H9 (cell line): ENCODE measurements around the gene TTC23L. TPM values are rescaled to one million over a fixed set of nuclear protein-coding genes. Genes with fewer than 3 reads are reported as not detected.

ENCODE experiments used
- DNase-seq: peaks from one replicate; pipeline ENCODE4 v3.0.0-alpha.2; 2017
- H2AFZ ChIP-seq: one replicate; pipeline ENCODE4 v1.6.1; 2013; ENCODE audit warnings: mild to moderate bottlenecking, low read length, control low read depth, moderate library complexity
- H2AK5ac ChIP-seq: 2 replicates; pipeline ENCODE4 v1.6.1; 2013; ENCODE audit warnings: low read length, control low read depth, mixed read lengths; ENCODE audit not compliant: insufficient read length
- H2BK120ac ChIP-seq: one replicate; pipeline ENCODE4 v1.6.1; 2013; ENCODE audit warnings: low read depth, mild to moderate bottlenecking, low read length, control low read depth, inconsistent platforms; ENCODE audit not compliant: poor library complexity, severe bottlenecking
- H2BK12ac ChIP-seq: 2 replicates; pipeline ENCODE4 v1.6.1; 2013; ENCODE audit warnings: low read length, control low read depth, mixed read lengths, low read depth; ENCODE audit not compliant: insufficient read length
- H2BK15ac ChIP-seq: 2 replicates; pipeline ENCODE4 v1.6.1; 2013; ENCODE audit warnings: low read depth, low read length, control low read depth
- H2BK20ac ChIP-seq: one replicate; pipeline ENCODE4 v1.6.1; 2013; ENCODE audit warnings: low read depth, mild to moderate bottlenecking, low read length, control low read depth, inconsistent platforms; ENCODE audit not compliant: poor library complexity, severe bottlenecking
- H2BK5ac ChIP-seq: 2 replicates; pipeline ENCODE4 v1.6.1; 2013; ENCODE audit warnings: low read length, control low read depth, mixed read lengths; ENCODE audit not compliant: insufficient read length
- H3K14ac ChIP-seq: 2 replicates; pipeline ENCODE4 v1.6.1; 2013; ENCODE audit warnings: low read length, control low read depth; ENCODE audit not compliant: insufficient read depth
- H3K18ac ChIP-seq: 2 replicates; pipeline ENCODE4 v1.6.1; 2013; ENCODE audit warnings: low read depth, mild to moderate bottlenecking, mixed read lengths, low read length, control low read depth; ENCODE audit not compliant: insufficient read length
- H3K23ac ChIP-seq: 2 replicates; pipeline ENCODE4 v1.6.1; 2013; ENCODE audit warnings: low read length, control low read depth, mixed read lengths, low read depth; ENCODE audit not compliant: insufficient read length
- H3K23me2 ChIP-seq: 2 replicates; pipeline ENCODE4 v1.6.1; 2013; ENCODE audit warnings: low read depth, mild to moderate bottlenecking, mixed read lengths, low read length, control low read depth; ENCODE audit not compliant: insufficient read length, poor library complexity, severe bottlenecking
- H3K27ac ChIP-seq: 2 replicates; pipeline ENCODE4 v1.5.1; 2013; ENCODE audit warnings: low read length, control low read depth, mixed read lengths, low read depth; ENCODE audit not compliant: insufficient read length
- H3K27me3 ChIP-seq: 2 replicates; pipeline ENCODE4 v1.6.1; 2013; ENCODE audit warnings: low read length, control low read depth, inconsistent platforms; ENCODE audit not compliant: insufficient read depth
- H3K4ac ChIP-seq: 2 replicates; pipeline ENCODE4 v1.6.1; 2013; ENCODE audit warnings: low read depth, mild to moderate bottlenecking, control low read depth, inconsistent platforms, low read length, moderate library complexity
- H3K4me1 ChIP-seq: 2 replicates; pipeline ENCODE4 v1.6.1; 2013; ENCODE audit warnings: low read length, control low read depth, inconsistent platforms; ENCODE audit not compliant: insufficient read depth
- H3K4me2 ChIP-seq: 2 replicates; pipeline ENCODE4 v1.6.1; 2013; ENCODE audit warnings: low read length, control low read depth, mixed read lengths; ENCODE audit not compliant: insufficient read length, insufficient read depth
- H3K56ac ChIP-seq: 2 replicates; pipeline ENCODE4 v1.6.1; 2013; ENCODE audit warnings: low read depth, mild to moderate bottlenecking, mixed read lengths, low read length, control low read depth; ENCODE audit not compliant: insufficient read length
- H3K79me1 ChIP-seq: 2 replicates; pipeline ENCODE4 v1.6.1; 2013; ENCODE audit warnings: low read depth, mild to moderate bottlenecking, moderate library complexity, low read length, control low read depth, inconsistent platforms; ENCODE audit not compliant: insufficient read depth, poor library complexity, severe bottlenecking
- H3K79me2 ChIP-seq: 2 replicates; pipeline ENCODE4 v1.6.1; 2013; ENCODE audit warnings: low read length, control low read depth, inconsistent platforms; ENCODE audit not compliant: insufficient read depth
- H3K9ac ChIP-seq: 2 replicates; pipeline ENCODE4 v1.6.1; 2013; ENCODE audit warnings: low read length, control low read depth, mixed read lengths; ENCODE audit not compliant: insufficient read length; ENCODE audit errors: extremely low read depth
- H3K9me3 ChIP-seq: one replicate; pipeline ENCODE4 v1.6.1; 2013; ENCODE audit warnings: low read depth, low read length, inconsistent platforms; ENCODE audit not compliant: control insufficient read depth
- H3T11ph ChIP-seq: one replicate; pipeline ENCODE4 v1.6.1; 2013; ENCODE audit warnings: mild to moderate bottlenecking, low read length, control low read depth, inconsistent platforms
- H4K20me1 ChIP-seq: one replicate; pipeline ENCODE4 v1.6.1; 2013; ENCODE audit not compliant: control insufficient read depth, insufficient read length, insufficient read depth
- H4K5ac ChIP-seq: 2 replicates; pipeline ENCODE4 v1.6.1; 2013; ENCODE audit warnings: low read depth, mild to moderate bottlenecking, mixed read lengths, low read length, control low read depth; ENCODE audit not compliant: insufficient read length
- H4K8ac ChIP-seq: replicated peaks from 2 replicates; pipeline ENCODE4 v1.6.1; 2013; ENCODE audit warnings: low read length, control low read depth, mixed read lengths, low read depth; ENCODE audit not compliant: insufficient read length
- H4K91ac ChIP-seq: 2 replicates; pipeline ENCODE4 v1.6.1; 2013; ENCODE audit warnings: low read depth, mild to moderate bottlenecking, moderate library complexity, mixed read lengths, low read length, control low read depth; ENCODE audit not compliant: insufficient read length
- H3K27ac Mint-ChIP-seq, 3 experiments: 2 replicates in 2 of 3; 3 replicates in 1 of 3; pipeline ENCODE4 v1.8.0; 2020 to 2021; ENCODE audit warnings: mixed read lengths in 3 of 3, mild to moderate bottlenecking in 1 of 3, moderate library complexity in 1 of 3
- H3K27me3 Mint-ChIP-seq: 2 replicates; pipeline ENCODE4 v1.8.0; 2021; ENCODE audit warnings: low read depth, mild to moderate bottlenecking, moderate library complexity, mixed read lengths
- H3K36me3 Mint-ChIP-seq, 3 experiments: 2 replicates in 2 of 3; 3 replicates in 1 of 3; pipeline ENCODE4 v1.8.0; 2020 to 2021; ENCODE audit warnings: low read depth in 3 of 3, mixed read lengths in 3 of 3; ENCODE audit not compliant: insufficient read depth in 1 of 3
- H3K4me1 Mint-ChIP-seq, 2 experiments: 2 replicates each; pipeline ENCODE4 v1.8.0; 2020; ENCODE audit warnings: mixed read lengths in 2 of 2
- H3K4me3 Mint-ChIP-seq, 2 experiments: 2 replicates in 1 of 2; 3 replicates in 1 of 2; pipeline ENCODE4 v1.8.0; 2020 to 2021; ENCODE audit warnings: mild to moderate bottlenecking in 2 of 2, mixed read lengths in 2 of 2, moderate library complexity in 1 of 2
- H3K9me3 Mint-ChIP-seq, 2 experiments: 2 replicates in 1 of 2; 3 replicates in 1 of 2; pipeline ENCODE4 v1.8.0; 2020; ENCODE audit warnings: mild to moderate bottlenecking in 2 of 2, mixed read lengths in 2 of 2, moderate library complexity in 1 of 2
- CTCF ChIP-seq: fragments of 200-600 bp; sonication (generic); conservative IDR thresholded peaks from 3 replicates; pipeline ENCODE4 v1.8.0; 2021; ENCODE audit warnings: antibody characterized with exemption, mild to moderate bottlenecking
- WGBS: extraction: QIAGEN DNeasy Blood & Tissue Kit; methylation state at CpG from one replicate; pipeline ENCODE4 v1.1.7; 2013; ENCODE audit warnings: missing lambda C conversion rate, low lambda C conversion rate, mixed read lengths; ENCODE audit not compliant: insufficient read length; ENCODE audit errors: extremely low coverage; 5-methylcytosine and 5-hydroxymethylcytosine counted together
- total RNA-seq: library from RNA; stranded (reverse); gene quantifications from 2 replicates; pipeline ENCODE4 v1.2.1, GENCODE V29; 2021

Gene TTC23L
- total RNA-seq, 1 experiment from 2014 or later: 0.96 TPM

- Histone ChIP-seq H3K4me1 (no peaks in the 10 kb centered on the region), H3K4me2 (no peak overlapping the region), H2BK5ac (no peak overlapping the region), H2BK15ac (no peak overlapping the region), H4K5ac (no peak overlapping the region), H3K27ac (no peak overlapping the region), H3K9ac (no peak overlapping the region), H3K79me1 (no peaks in the 10 kb centered on the region), H4K8ac (no peak overlapping the region), H3K79me2 (no peaks in the 10 kb centered on the region), H2AK5ac (no peak overlapping the region), H2AFZ (no peak overlapping the region), H3K18ac (no peak overlapping the region), H3T11ph (no peak overlapping the region), H3K23me2 (no peaks in the 10 kb centered on the region), H3K23ac (no peak overlapping the region), H3K4ac (no peak overlapping the region), H3K9me3 (no peaks in the 10 kb centered on the region), H2BK12ac (no peak overlapping the region), H4K91ac (no peak overlapping the region), H3K14ac (no peak overlapping the region), H2BK120ac (no peak overlapping the region), H2BK20ac (no peak overlapping the region), H4K20me1 (no peaks in the 10 kb centered on the region), H3K56ac (no peak overlapping the region), H3K27me3 (no peaks in the 10 kb centered on the region)
- Mint-ChIP-seq H3K4me1 (peaks cover 2 to 4% of the 10 kb centered on the region in 2 experiments; a peak in 3 of 4 replicates), H3K36me3 (peaks cover 34 to 79% (median 69%) of the 10 kb centered on the region in 3 experiments), H3K4me3 (no peak overlapping the region), H3K27ac (no peak overlapping the region; a peak in 1 of 7 replicates), H3K9me3 (no peaks in the 10 kb centered on the region), H3K27me3 (no peaks in the 10 kb centered on the region)
- no peak for DNase-seq
- WGBS: no CpG with 5 or more reads among the region's 3 CpGs
- TF ChIP-seq CTCF: no peak
These were observed 84.9 kb downstream of the TTC23L start for GRCh38 chr5:34923694-34924461.
